Measurements from ENCODE around the gene KDM2B.

DNA sequence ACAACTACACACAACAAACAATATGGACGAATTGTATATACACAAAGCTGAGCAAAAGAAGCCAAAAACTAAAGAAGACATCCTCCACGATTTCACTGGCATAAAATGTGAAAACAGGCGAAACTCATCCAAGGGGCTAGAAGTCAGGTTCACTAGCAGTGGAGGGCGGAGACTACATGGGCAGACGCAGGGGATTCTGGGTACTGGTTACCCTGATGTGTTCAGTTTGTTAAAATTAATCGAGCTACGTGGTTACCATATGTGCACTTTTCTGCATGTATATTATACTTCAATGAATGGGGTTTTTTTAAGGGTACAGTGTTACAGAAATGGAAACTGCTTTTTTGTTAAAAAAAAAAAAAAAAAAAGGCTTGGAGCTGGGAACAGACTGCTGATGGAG lies 12.3 kb downstream of the KDM2B start:
- TF ChIP-seq, protein P1, sequence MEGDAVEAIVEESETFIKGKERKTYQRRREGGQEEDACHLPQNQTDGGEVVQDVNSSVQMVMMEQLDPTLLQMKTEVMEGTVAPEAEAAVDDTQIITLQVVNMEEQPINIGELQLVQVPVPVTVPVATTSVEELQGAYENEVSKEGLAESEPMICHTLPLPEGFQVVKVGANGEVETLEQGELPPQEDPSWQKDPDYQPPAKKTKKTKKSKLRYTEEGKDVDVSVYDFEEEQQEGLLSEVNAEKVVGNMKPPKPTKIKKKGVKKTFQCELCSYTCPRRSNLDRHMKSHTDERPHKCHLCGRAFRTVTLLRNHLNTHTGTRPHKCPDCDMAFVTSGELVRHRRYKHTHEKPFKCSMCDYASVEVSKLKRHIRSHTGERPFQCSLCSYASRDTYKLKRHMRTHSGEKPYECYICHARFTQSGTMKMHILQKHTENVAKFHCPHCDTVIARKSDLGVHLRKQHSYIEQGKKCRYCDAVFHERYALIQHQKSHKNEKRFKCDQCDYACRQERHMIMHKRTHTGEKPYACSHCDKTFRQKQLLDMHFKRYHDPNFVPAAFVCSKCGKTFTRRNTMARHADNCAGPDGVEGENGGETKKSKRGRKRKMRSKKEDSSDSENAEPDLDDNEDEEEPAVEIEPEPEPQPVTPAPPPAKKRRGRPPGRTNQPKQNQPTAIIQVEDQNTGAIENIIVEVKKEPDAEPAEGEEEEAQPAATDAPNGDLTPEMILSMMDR (conservative IDR thresholded peaks at IDR 0.05): no peak
- TF ChIP-seq ZFX (IDR thresholded peaks at IDR 0.05): no peak
